ENCODE data around the gene RNLS.

The RNLS gene

DNA sequence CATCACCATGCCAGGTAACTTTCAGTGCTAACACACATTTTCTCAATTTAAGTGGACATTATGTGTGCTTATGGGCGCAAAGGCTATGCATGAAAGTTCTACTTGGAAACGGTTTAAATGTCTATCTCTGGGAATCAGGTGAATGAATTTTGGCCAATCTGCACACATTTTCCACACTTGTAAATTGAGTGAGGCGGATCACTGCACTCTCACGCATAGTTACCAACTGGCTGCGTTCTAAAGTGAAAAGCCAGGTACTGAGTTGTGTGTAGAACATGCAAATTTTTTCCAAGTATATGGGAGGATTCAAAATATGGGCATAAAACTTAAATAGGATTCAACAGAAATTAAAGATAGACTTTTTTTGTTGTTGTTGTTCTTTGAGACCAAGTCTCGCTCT lies 323.7 kb downstream of the RNLS start:
- DNase-seq (ENCODE audit: low spot score): no peak

DNA sequence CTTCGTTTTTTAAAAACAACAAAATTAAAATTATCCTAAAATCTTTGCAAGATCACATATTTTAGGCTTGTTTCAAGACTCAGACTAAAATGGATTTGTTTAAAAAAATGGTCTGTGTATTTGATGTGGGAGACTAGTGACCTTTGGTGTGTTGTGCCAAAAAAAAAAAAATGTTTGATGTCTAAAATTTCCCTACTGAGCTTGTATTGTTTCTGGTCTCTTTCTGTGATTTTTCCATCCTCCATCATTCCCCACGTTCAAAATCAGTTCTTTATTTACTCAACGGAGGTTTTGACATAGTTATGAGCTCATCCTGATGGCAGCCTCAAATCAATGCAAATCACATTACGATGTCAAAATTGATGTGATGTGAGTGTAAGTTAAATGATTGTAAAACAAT lies 326.2 kb downstream of the RNLS start:
- no peak for DNase-seq (ENCODE audit: low spot score)

DNA sequence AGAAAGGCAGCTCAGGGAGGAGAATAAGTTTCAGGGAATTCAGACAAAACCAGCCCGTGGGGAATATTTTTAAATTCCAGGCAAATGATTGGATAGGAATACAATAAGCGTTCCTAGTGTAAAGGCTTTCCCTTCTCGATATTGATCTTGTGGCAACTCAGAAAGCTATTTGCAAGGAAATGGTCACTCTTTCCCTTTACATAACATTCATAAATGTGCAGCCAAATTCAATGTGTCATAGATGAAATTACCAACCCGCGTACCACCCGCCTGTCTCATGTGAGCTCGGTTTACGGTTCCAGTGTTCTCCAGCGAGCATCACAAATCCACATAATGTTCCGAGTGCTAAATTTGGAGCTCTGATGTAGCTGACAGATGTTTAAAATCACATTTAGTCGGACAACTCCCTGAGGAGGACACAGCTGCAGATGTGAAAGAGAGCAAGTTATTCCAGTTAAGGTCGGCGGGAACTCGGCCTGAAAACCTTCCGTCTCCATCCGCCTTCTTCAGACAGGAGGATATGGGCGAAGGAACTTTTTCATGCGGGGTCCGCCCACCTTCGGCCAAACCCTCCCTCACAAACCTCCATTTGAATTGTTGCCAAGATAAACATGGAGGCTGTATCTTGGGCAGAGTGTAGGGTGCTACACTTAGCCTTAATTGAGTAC lies 327.0 kb downstream of the RNLS start:
- DNase-seq (ENCODE audit: low spot score): no peak

DNA sequence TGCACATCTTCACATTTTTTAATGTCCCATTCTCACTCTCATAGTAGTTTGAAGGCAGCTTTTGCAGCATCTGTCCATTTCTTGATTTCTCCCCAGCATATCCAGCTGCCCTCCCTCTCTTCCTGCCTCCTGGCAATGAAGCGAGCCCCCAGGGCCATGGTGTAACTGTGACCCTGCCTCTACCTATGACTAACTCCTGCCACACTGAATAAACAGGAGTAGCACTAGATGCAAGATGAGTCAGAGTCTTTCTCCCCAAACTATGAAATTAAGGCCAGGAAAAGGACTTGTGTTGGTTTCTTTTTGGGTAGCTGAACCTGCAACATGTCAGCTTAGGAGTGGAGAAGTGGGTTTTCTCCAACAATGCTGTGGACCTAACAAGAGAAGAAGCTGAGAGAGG lies 329.0 kb downstream of the RNLS start:
- no peak for DNase-seq (ENCODE audit: low spot score)

DNA sequence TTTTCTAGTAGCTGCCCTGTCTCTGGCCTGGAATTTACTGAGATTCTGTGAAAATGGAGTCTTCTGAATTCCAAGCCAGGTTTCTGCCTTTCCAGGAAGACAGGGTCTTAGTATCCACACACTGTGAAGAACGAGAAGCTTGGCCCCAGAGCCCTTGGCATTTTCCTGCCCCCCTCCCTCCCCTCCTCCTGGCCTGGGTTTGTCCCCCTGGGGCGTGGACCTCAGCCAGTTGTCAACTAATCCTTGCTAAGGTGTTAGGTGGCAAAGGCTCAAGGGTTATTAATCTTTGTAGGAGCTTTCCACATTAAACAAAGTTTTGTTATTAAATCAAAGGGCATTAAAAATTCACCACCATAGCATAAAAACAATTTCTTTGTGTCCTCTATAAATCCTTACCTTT lies 329.5 kb downstream of the RNLS start:
- DNase-seq (ENCODE audit: low spot score): no peak

DNA sequence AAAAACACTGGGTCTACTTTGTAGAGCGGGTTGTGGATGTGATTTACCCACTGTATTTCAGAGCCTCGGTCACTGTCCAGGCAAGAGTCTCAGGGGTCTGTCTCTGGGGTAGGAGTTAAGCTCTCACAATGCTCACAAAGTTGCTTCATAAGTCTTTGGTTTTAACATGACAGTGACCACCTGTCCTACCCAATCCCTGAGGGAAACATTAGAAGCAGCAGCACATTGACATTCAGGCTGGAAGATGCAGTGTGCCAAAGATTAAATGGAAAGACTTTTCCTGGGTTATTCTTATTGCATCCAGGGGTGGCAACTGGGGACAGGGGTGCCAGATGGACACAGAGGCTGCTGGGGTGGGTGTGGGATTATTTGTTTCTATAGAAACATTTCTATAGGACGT lies 330.0 kb downstream of the RNLS start:
- DNase-seq (ENCODE audit: low spot score): no peak

DNA sequence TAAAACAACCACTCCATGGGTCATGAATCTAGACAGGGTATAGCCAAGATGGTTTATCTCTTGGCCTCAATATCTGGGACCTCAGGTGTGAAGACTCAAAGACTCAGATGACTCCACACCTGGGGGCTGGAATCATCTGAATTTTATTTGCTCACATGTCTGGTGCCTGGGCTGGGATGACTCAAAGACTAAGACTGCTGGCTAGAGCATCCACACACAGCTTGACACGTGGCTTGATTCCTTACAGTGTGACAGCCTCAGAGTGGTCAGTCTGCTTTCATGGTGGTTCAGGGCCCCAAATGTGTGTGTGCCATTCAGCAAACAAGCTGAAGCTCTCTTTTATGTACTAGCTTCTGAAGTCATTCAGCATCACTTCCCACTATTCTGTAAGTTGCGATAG lies 333.7 kb downstream of the RNLS start:
- no peak for DNase-seq (ENCODE audit: low spot score)

DNA sequence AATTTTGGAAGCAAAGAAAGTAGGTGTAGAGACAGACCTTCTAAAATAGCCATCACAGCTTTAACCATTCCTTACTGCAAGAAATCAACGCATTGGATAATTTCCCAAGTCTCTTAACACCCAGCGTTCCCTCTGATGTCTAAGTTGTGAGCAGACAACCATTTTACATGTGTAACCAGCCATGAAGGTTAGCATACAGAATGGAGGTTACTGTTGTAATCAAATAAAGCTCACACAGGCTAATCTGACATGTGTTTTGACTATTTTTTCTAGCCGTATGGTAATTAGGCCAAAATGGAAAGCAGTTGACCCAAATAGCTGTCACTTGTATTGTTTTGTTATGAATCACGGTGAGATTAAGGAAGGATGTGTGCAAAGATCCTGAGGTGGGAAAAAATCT lies 336.4 kb downstream of the RNLS start:
- DNase-seq (ENCODE audit: low spot score): no peak

DNA sequence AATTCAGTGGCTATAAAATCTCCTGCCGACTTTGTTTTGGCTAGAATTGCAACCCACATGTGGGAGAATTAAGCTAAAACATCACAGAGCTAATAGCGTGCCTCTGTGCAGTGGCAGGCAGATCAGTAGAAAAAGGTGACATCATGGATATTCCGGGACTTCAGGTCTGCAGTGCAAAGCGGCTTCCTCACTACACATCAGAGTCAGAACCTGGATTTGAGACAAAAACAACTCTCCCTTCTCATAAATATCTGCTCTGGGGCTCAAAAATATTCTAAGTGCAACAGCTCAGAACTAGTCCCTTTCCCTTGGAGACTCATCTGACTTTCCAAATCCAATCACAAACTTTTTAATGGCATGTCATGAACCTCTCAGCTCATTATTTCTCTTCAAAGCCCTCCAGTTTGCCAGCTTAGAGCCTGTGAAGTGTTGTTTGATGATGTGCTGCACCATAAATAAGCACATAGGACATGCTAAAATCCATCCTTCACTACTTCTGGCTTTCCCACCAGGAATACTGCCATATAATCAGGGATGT lies 337.1 kb downstream of the RNLS start:
- no peak for DNase-seq (ENCODE audit: low spot score)

DNA sequence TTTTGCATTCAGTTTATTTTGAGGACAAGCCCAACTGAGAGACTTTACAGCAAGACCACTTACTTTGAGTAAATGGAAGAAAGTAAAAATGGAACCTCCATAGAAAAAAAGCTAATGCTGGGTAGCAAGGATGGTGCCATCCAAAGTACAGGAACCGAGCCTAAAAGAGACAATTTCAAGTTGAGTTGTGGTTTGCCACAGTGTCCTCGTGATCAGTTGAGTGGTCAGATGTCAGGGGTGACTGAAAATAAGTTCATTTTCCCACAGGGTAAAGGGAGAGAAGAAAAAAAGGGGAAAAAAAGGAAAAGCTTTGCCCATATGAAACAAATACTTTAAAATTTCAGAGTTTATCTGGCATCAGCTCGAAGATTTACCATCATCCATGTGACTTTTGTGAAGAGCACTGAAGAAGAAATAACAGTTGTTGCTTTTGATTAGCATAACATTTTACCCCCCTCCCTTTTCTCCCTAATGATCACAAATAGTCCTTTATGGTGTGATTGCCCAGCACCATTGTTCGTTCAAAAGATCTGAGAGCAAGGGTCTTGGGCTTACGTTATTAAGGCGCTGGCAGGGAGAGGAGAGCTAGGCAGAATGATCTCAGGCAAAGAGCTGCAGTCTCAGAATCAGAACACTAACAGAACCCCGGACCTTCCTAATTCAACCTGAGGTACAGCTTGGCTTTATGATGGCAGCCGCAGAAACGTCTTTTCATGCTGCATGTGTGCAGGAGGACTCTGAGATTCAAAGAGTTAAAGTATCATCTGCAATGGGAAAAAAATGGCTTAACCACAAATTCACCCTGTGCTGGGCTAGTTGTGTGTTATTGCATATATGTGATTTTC lies 338.1 kb downstream of the RNLS start:
- DNase-seq (ENCODE audit: low spot score): no peak

DNA sequence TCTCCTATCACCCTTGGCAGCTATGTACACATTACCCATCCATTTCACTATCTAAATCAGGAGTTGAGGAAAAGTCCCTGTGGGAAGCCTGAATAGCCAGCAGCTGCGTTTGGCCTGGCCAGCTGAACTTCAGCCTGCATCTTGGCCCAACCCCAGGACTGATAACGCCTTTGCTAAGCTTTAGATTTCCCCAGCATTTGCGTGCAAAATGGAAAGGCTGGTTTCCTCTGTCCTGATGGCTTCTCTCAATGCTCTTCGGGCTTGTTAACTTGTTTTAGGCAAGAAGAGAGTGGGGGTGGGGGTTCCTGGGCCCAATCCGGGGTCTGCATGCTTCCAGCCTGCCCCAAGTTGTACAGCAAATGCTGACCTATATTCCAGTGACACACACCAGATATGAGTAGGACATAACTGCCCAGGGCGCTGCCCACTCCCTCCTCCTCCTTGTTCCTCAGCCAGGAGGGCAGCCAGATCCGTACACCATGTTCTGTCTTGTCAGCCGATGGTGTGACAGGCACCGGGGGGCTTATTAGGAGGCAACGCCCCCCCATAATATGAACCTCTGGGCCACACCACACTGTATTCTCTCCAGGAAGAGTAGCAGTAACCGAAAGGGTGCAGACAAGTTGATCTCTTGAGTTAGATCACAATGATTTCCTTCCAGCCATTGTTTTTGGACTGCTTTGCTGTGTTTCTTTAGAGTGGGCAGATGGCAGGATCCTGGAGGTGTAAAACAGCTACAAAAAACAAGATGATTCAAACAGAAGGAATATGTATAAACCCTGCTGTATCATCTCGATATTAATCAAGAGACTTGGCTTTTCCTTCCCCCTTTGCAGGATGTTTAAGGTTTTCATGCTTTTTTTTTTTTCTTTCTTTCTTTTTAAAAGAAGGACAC lies 339.0 kb downstream of the RNLS start:
- no peak for DNase-seq (ENCODE audit: low spot score)

DNA sequence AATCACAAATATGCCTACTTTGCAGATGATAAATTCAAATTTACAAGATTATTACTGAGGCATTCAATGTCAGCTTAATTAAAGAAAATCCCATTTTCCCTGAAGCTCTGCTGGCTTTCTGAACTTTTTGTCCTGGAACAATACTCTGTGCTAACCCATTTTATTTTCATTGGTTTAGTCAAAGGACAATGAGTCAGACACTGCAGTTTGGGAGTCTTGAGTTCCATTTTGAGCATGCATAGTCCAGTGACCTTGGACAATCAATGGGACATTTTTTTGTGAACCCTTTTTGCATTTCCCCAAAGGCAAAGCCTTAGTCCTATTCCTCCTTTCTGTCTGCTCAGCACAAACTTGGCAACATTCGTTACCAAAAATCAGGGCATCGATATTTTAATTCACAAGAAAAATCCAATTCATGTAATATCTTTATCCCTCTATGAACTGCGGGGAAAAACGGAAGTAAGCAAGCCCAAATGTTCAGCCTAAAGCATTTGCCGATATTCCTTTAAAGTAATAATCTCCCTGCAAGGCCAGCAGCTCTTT lies 339.8 kb downstream of the RNLS start:
- DNase-seq (ENCODE audit: low spot score): no peak

DNA sequence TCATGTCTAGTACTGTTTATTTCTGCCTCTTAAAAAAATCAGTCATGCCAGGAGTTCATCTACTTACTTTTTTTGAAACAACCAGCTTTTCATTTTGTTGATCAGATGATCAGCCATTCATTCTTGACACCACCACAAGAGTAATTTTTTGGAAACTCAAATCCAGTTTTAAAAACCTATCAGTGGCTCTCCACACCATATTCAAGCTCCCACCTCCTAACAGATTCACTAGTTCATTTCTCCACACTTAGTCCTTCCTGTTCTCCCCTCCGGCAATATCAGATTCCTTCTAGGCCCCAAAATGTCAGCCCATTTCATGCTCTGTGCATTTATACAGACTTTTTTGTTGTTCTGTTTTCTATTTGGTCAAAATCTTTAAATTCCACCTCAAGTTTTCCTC lies 341.6 kb downstream of the RNLS start:
- DNase-seq (ENCODE audit: low spot score): no peak

DNA sequence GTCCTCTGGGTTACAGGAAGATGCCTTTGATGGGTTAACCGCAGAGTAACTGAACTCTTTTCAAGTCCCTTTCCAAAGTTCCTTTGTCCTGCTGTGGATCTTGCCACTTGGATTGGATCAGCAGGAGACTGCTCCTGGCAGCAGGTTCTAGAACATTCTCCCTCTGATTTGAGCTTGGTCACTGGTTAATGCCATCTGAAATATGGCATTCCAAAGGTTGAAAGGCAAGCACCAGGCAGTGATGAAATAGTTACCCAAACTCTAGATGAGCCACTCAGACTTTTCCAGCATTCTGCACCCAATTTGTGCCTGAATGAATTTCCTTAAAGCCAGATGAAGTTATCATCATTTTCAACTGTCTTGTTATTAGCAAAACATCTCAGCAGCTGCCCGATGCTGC lies 343.9 kb downstream of the RNLS start:
- no peak for DNase-seq (ENCODE audit: low spot score)

DNA sequence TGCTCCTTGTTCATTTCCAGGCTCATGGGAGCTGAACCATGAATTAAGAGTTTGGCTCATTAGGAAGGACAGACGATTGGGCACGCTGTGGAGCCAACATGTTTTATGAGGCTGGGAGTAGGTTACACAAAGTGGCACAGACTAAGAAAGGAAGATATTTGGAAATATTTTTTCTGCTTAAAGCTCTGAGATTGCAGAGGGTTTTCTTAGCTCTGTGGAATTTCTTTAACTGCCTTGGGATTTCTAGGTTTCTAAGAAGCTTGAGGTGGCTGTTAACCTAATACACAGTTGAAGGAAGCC lies 344.6 kb downstream of the RNLS start:
- no peak for DNase-seq (ENCODE audit: low spot score)

DNA sequence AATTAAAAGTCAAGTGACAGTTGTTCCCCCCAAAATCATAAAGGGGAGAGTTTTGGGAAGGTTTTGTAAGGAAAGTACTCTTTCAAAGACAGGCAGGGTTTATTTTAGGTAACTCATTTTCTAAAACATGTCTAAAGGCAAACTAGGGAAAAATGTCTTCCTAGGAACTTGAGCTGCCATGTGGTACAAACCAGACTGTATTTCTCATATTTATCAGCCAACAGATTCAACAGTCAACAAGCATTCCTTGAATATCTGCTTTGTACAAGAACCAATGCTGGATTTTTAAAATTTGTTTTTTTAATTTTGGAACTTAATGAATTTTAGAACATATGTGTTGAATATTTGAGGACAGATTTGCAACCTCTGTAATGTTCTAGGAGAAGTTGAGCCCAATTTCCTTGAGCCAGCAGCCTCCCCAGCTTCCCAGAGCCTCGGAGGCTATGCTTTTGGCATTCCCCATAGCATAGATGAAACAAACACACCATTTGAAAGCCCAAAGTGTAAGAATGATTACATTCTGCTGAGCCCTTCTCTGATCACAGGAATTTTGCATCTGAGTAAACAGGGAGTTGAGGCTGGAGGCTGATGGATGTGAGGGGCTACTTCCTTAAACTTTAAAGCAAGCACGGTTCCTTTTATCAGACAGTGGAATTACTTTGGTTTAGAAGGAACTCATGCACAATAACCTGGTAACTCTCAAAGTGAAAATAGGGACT lies 345.1 kb downstream of the RNLS start:
- no peak for DNase-seq (ENCODE audit: low spot score)

DNA sequence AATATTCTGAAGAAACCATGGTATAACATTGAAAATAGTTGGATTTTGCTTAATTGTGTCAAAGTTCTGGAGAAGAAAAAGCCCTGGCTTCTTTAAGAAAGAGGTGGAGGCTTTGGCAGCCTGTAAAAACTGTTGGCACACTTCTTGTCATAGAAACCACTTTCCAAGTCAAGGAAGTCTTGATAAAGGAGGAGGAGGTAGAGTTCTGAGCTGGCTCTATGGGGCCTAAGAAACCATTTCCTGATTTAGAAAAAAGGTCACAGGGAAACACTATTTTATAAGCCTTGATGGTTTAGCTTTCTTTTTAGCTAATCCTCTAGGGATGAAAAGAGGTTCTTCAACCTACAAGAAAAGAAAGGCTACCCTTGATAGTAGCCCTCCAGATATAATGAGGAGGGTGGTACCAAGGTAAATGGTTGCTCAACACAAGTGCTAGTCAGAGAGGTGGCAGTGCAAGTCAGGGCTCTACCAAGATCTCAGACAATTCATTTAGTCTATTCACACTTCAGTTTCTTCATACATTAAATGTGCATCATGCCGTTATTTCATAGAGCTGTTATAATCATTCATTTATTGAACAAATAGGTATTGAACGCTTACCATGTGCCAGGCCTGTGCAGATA lies 346.9 kb downstream of the RNLS start:
- DNase-seq (ENCODE audit: low spot score): no peak

DNA sequence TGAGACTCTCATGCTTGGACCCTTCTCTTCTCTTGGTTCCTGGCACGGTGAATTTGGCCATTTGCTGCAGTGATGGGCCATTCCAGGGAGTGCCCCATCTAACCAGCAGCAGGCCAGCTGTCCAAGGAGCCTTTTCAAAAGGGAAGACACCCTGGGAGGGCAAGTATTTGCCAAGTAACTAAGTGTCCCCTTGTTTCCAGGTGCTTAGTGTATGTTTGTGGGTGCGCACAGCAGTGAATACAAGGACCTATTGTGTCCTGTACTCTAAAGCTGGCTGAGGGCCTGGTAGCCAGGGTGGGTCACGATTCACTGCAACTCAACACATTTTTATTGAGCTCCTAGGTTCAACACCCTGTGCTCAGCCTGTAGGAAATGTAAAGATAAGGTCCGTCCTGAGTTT lies 348.8 kb downstream of the RNLS start:
- DNase-seq (ENCODE audit: low spot score): no peak

DNA sequence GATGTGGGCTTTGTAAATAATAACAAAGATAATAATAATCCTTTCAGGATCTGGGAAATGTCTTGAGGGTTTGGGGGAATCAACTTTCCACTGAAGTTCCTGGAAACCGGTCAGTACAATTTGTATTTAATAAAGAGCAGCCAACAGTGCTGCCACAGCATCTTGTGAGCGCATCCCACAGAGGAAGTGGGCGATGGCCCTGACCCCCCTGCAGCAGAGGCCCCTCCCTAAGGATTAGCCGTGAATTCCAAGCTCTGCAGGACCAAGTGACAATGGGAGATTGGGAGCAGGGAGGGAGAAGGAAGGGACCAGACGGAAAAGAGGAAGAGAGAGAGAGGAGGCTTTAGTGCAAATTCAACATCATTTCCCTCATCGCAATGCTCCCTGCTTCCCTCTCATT lies 349.2 kb downstream of the RNLS start:
- no peak for DNase-seq (ENCODE audit: low spot score)

DNA sequence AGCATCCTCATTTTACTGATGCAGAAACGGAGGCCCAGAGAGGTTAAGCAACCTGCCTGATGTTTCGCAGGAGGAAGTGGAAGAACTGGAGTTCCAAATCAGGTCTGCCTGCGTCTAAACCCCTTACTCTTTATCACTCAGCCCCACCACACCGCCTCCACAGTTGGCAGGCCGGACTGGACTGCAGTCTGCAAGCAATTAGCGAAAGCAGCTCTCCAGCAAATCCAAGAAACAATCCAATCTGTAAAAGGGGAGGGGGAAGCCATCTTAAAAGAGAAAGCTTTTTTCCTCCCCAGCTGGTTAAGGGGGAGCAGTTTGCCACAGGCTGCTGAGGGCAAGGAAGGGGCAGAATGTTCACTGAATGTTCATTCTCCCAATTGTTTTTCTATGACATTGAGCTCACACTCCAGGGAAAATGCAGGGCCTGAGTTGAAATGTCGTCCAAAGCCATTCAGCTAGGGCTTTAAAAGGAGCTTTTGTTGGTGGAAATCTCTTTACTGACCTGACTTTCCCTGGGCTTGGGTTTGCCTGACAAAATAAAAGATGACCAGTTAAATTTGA lies 350.1 kb downstream of the RNLS start:
- DNase-seq (ENCODE audit: low spot score): no peak
